ENCODE measurements around the gene UPP2.

DNA sequence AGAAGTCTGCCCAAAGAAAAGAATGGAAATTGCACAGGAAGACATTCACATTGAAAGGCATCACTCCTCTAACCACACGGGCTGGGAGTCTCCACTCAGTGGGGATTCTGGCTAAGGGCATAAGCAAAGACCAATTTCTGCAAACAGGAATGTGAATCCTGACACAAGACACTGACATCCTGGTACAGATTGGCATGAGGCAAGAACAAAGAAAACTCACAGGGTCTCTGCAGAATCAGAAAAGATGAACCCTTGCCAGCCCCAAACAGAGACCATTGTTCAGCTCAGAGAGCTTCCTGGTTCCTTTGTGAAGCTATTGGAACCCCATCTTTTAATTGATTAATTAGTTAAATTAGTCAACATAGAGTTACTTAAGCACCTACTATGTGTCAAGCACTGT, 82.3 kb downstream of the UPP2 start:
- TF ChIP-seq, protein P1, sequence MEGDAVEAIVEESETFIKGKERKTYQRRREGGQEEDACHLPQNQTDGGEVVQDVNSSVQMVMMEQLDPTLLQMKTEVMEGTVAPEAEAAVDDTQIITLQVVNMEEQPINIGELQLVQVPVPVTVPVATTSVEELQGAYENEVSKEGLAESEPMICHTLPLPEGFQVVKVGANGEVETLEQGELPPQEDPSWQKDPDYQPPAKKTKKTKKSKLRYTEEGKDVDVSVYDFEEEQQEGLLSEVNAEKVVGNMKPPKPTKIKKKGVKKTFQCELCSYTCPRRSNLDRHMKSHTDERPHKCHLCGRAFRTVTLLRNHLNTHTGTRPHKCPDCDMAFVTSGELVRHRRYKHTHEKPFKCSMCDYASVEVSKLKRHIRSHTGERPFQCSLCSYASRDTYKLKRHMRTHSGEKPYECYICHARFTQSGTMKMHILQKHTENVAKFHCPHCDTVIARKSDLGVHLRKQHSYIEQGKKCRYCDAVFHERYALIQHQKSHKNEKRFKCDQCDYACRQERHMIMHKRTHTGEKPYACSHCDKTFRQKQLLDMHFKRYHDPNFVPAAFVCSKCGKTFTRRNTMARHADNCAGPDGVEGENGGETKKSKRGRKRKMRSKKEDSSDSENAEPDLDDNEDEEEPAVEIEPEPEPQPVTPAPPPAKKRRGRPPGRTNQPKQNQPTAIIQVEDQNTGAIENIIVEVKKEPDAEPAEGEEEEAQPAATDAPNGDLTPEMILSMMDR (IDR thresholded peaks at IDR 0.05; ENCODE audit: low read depth, low read length, poor library complexity, severe bottlenecking), result no peak
- TF ChIP-seq EZH2phosphoT487 (IDR thresholded peaks at IDR 0.05; ENCODE audit: borderline replicate concordance, low read length), result no peak
